Choroid plexus epithelial cell (primary cell): ENCODE measurements around the gene THTPA.

ENCODE experiments used
- DNase-seq: peaks from one replicate; pipeline ENCODE4 v3.0.0-alpha.2; 2010; ENCODE audit warnings: low read depth
- H3K4me3 ChIP-seq: 2 replicates; pipeline ENCODE4 v1.5.1; 2011; ENCODE audit warnings: low read depth, mild to moderate bottlenecking, control low read depth, low read length, moderate library complexity
- CTCF ChIP-seq: conservative IDR thresholded peaks from 2 replicates; pipeline ENCODE4 v1.5.1; 2011; ENCODE audit warnings: low read depth, mild to moderate bottlenecking, control low read depth, inconsistent platforms, low read length, moderate library complexity

Gene THTPA

GRCh38 chr14:23568600-23569331 is 12.7 kb downstream of the THTPA start:
- peak; percentile 17 for DNase-seq
- TF ChIP-seq CTCF, result peak; percentile 54
- H3K4me3 ChIP-seq, result no peak overlapping the region

DNA sequence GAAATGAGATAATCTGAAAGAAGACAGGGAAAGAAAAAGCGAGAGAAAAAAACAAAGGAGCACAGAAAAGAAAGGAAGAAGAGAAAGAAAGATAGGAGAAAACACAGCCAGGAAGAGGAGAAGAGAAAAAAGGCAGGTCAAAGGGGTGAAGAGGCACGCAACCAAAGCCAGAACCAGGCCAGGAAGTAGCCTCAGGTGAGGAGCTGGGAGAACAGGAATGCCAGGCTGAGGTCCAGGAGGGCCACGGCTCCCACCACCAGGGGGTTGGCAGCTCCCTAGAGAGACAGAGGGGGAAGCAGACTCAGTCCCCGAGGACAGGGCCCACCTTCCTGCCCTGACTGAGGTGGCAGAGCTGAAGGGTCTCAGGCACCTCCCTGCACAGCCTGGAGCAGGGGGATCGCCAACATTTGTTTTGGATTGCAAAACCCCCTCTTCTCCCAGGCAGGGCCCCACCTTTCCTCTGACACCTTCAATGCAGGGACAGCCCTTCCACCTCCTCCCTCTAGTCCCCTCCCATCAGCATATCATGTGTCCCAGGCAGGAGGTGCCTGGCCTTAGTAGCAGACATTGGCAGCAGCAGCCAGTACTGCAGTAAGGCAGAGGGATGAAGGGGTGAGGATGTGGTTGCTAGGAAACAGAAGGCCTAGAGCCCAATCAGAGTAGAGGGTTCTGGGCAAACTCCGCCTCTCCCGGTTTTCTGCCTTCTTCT is 13.5 kb downstream of the THTPA start:
- TF ChIP-seq CTCF, result no peak
- H3K4me3 ChIP-seq, result no peak overlapping the region
- peak; percentile 40 for DNase-seq

DNA sequence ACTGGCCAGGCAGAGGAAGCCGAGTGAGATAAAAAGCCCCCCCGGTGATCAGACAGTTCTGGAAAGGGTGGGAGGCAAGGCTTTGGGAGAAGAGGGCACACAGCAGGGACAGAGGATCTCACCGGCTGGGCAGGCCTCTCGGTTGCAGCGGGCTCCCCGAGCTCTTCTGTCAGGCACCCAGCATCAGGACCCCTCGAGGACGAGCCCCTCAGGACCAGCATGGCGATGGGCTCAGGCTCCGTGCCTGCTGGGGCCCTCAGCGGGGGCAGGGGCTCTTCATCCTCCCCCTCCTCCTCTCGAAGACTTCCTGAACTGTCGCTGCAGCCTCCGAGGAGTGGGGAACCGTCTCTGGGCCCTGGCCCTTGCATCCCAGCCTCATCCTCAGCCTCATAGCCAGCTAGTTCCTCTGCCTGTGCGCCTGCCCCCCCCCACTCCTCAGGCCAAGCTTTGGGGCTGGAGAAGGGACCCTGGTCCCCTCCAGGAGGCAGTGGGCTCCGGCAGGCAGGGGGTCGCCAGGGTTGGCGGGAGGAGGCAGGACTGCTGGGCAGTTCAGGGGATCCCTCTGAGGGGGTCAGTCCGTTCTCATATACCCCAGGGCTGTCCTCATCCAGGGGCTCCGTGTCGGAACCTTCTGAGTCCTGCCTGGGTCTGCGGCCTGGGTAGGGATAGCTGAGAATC is 14.9 kb downstream of the THTPA start:
- DNase-seq, result no peak

DNA sequence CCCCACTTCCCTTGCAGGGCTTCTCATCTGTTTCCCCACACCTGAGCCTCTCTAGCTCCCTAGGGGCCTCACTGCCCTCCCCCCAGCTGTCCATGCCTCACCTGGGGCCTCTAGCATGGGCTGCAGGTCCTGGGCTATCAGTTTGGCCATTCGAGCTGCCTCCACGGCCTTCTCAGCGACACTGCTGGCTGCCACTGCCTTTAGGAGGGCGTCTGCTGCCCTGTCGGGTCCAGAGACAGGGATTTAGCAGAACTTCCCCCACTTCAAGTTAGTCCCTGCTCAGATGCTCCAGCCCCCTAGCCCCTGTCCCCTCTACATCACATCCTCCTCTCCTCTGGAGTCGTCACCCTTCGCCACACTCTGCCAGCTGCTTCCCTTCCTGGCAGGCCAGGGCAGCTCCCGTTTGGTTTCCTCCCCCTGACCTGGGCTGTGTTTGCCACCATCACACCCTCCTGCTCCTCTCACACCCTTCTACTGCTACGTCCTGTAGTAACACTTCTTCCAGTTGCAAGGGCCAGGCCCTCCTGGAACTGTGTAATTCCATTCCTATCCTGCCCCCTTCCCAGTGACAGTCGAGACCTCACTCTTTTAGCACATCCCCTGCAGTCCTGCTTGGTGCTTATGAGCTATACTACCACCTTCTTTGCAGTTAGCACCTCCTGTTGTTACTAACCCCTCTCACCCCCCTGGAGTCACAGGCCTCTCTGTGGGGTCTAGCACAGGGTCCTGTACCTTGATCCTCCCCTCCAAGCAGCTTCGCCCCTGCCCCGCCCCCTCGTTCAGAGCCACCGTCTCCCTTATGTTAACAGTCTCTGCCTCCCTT is 15.8 kb downstream of the THTPA start:
- DNase-seq, result no peak
- no peak overlapping the region for H3K4me3 ChIP-seq
- no peak for TF ChIP-seq CTCF

More for the DNA sequence above, 14.9 kb downstream of the THTPA start:
- no peak overlapping the region for H3K4me3 ChIP-seq
- no peak for TF ChIP-seq CTCF

GRCh38 chr14:23572524-23572828 is 16.4 kb downstream of the THTPA start:
- H3K4me3 ChIP-seq, result no peak overlapping the region
- no peak for TF ChIP-seq CTCF
- no peak for DNase-seq

GRCh38 chr14:23572836-23573235 is 16.8 kb downstream of the THTPA start:
- no peak for DNase-seq
- no peak for TF ChIP-seq CTCF
- no peak overlapping the region for H3K4me3 ChIP-seq
